Cardiac fibroblast (primary cell): ENCODE measurements around the gene MSI2.

Experiments used
- DNase-seq, 2 donors: peaks; one replicate each; pipeline versions ENCODE4 v3.0.0 to v3.0.0-alpha.2; 2010; ENCODE audit warnings: low read depth in 2 of 2
- H3K4me3 ChIP-seq, 2 donors: replicated peaks in 1 of 2; 1 replicate in 1 of 2; 2 replicates in 1 of 2; pipeline ENCODE4 v1.5.1; 2011; ENCODE audit warnings: low read depth in 2 of 2, low read length in 2 of 2, mild to moderate bottlenecking in 2 of 2, moderate library complexity in 1 of 2
- TF ChIP-seq, protein P1 (sequence below): IDR thresholded peaks from one replicate; pipeline ENCODE4 v1.5.1; 2011; ENCODE audit warnings: low read depth, mild to moderate bottlenecking, low read length, inconsistent platforms

MSI2 gene

DNA sequence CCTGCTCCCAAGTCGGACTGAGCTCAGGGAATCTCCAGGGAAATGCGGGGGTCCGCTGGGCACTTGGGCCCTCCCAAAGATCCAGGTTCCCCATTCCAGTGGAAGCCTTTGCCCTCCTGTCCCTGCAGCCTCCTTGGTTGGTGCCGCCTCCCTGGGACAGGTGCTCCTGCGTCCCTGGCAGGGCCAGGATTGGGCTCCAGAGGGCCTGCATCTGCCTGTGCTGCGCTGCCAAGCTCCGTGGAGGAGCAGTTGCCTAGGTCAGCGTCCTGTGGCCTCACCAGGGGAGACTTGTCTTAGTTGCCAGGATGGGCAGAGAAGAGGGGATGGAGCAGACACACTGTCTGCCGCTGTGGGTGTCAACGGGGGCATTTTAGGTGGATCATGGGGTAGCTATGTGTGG is 67.1 kb downstream of the MSI2 start:
- TF ChIP-seq, protein P1, sequence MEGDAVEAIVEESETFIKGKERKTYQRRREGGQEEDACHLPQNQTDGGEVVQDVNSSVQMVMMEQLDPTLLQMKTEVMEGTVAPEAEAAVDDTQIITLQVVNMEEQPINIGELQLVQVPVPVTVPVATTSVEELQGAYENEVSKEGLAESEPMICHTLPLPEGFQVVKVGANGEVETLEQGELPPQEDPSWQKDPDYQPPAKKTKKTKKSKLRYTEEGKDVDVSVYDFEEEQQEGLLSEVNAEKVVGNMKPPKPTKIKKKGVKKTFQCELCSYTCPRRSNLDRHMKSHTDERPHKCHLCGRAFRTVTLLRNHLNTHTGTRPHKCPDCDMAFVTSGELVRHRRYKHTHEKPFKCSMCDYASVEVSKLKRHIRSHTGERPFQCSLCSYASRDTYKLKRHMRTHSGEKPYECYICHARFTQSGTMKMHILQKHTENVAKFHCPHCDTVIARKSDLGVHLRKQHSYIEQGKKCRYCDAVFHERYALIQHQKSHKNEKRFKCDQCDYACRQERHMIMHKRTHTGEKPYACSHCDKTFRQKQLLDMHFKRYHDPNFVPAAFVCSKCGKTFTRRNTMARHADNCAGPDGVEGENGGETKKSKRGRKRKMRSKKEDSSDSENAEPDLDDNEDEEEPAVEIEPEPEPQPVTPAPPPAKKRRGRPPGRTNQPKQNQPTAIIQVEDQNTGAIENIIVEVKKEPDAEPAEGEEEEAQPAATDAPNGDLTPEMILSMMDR = no peak
- H3K4me3 ChIP-seq = no peak overlapping the region
- no peak for DNase-seq

DNA sequence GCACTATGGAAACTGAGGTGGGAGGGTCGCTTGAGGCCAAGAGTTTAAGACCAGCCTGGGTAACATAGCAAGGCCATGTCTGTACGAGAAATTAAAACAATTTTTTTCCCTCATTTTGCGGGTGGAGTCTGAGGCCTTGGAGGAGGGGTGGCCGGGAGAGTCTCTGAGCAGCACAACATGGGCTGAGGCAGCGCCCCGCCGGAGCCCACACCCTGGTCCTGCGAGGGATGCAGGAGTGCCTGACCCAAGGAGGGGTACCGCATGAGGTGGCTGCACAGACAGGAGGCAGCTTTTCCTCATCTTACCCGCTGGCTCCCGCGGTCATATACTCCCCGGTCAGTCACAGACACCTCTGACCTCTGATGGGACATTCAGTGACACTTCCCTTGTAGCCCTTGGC is 67.7 kb downstream of the MSI2 start:
- DNase-seq = no peak
- TF ChIP-seq, protein P1 = no peak
- no peak overlapping the region for H3K4me3 ChIP-seq

DNA sequence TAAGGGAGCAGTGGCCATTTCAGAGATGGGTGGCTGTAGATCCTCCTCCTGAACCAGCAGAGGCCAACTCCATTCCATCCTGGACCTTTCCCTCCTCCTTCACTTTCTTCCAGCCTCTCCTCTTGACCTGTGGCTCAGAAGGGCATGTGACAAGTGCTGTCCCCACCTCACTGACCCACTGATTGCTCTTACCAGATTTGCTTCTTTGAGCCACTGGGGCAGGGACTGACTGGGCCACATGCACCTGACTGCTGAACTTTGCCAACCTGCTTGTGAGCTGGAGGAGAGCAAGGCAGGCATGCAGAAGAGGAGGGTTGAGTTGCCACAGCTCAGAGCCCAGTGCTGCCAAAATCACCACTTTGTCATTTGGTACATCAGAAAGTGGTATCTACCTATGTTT is 68.3 kb downstream of the MSI2 start:
- H3K4me3 ChIP-seq = no peak overlapping the region
- TF ChIP-seq, protein P1 = no peak
- DNase-seq = no peak

DNA sequence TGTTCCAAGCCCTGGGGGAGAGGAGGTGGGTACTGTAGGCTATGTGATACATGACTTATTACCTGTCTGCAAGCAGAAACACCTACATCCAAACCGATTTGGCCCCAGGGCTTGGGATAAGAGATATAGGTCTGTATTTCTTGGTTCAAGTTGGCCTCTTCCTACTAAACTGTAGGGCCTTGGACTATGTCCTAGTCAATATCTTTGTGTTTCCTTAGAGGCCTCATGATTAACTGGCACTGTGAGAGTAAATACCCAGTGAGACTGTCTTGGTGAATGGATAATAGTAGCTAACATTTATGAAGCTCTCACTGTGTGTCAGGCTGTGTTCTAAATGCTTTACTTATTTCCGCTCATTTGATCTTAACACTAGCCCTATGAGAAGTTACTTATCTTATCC is 70.0 kb downstream of the MSI2 start:
- TF ChIP-seq, protein P1 = no peak
- no peak overlapping the region for H3K4me3 ChIP-seq
- DNase-seq = no peak

DNA sequence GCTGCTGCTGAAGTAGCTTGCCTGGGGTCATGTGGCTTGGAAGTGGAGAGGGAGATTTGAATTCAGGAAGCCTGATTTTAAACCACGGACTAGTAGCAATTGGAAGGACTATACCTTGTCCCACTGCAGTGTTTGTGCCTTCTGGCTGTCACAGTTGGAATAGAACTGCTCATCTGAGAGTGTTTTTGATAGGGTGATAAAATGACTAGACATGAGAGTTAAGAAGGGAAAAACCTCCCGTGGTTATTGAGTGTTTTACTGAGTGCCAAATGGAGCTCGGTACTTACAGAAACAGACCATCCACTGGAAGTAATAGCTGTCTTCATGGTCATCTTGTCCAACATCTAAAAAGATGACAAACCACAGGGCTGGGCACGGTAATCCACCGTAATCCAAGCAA is 70.4 kb downstream of the MSI2 start:
- DNase-seq = no peak
- TF ChIP-seq, protein P1 = no peak
- no peak overlapping the region for H3K4me3 ChIP-seq

DNA sequence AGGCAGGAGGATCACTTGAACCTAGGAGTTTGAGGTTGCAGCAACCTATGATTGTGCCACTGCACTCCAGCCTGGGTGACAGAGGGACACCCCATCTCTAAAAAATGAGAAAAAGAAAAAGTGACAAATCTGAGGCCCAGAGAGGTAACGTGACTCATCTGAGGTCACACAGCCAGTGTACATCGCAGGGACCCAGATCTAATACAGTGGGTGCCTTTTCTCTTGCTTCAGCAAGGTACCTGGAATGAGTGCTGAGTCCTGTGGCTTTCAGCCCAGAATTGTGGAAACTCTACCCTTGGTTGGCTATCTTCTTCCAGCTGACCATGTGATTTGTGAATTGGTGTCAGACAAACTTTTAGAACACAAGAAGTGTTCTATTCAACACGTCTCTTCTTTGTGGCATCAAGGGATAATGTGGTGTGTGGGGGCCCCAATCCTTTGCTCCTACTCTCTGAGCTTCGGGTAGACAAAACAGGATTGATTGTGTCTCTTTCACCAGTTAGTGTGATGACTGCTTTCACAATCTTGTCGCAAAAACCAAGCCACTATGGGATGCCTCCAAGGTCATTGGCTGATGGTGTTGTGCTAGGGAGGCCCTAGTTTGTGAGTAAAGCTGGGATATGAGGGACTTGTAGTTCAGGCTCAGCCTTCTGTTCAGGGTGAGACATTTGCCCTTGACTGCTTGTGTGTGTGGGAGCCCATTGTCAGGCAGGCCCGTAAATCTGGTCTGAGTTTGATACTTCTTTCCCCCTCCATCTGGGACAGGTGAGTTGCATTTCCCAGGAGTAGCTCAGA is 71.0 kb downstream of the MSI2 start:
- TF ChIP-seq, protein P1 = no peak
- DNase-seq = no peak
- no peak overlapping the region for H3K4me3 ChIP-seq
